Mesodermal cell (in vitro differentiated cells): ENCODE measurements around the gene RPA3.

Source experiments
- H3K27ac ChIP-seq: 2 replicates; pipeline ENCODE4 v1.7.0; 2013; ENCODE audit warnings: mild to moderate bottlenecking, low read depth, low read length, moderate library complexity; ENCODE audit not compliant: severe bottlenecking
- H3K36me3 ChIP-seq: 2 replicates; pipeline ENCODE4 v1.7.1; 2013; ENCODE audit warnings: mild to moderate bottlenecking, low read length, moderate library complexity; ENCODE audit not compliant: control insufficient read depth, insufficient read depth
- H3K4me1 ChIP-seq: one replicate; pipeline ENCODE4 v1.7.1; 2013; ENCODE audit warnings: mild to moderate bottlenecking, low read length; ENCODE audit not compliant: insufficient read depth, control insufficient read depth, poor library complexity, severe bottlenecking
- H3K4me3 ChIP-seq: 2 replicates; pipeline ENCODE4 v1.7.0; 2013; ENCODE audit warnings: low read length, control low read depth, mild to moderate bottlenecking; ENCODE audit not compliant: insufficient read depth, poor library complexity, severe bottlenecking; ENCODE audit errors: extremely low read depth
- H3K9me3 ChIP-seq: 2 replicates; pipeline ENCODE4 v1.7.1; 2013; ENCODE audit warnings: mild to moderate bottlenecking, low read length, moderate library complexity; ENCODE audit not compliant: control insufficient read depth
- WGBS, 2 experiments: methylation state at CpG; one replicate each; pipeline ENCODE4 v1.1.5; 2013; ENCODE audit warnings: missing lambda C conversion rate in 2 of 2; ENCODE audit not compliant: insufficient coverage in 2 of 2; 5-methylcytosine and 5-hydroxymethylcytosine counted together

The RPA3 gene

GRCh38 chr7:7652798-7653540, 65.4 kb downstream of the RPA3 start:
- Histone ChIP-seq H3K4me3 (no peak overlapping the region), H3K9me3 (peaks cover 3% of the 10 kb centered on the region), H3K4me1 (no peaks in the 10 kb centered on the region), H3K36me3 (no peaks in the 10 kb centered on the region), H3K27ac (no peak overlapping the region)
- WGBS, 2 experiments: no CpG with 5 or more reads among the region's 1 CpG

- H3K9me3 ChIP-seq: no peaks in the 10 kb centered on the region
- H3K36me3 ChIP-seq: no peaks in the 10 kb centered on the region
- H3K27ac ChIP-seq: no peak overlapping the region
- no peaks in the 10 kb centered on the region for H3K4me1 ChIP-seq
- WGBS, 2 experiments: 0% methylated on average over 1 of the region's 3 CpGs; no CpG with 5 or more reads in 1 of the 2 experiments
- H3K4me3 ChIP-seq: no peak overlapping the region
These were observed 66.9 kb downstream of the RPA3 start for GRCh38 chr7:7651479-7651878.

- peaks cover 3% of the 10 kb centered on the region for H3K9me3 ChIP-seq
- no peak overlapping the region for H3K27ac ChIP-seq
- H3K36me3 ChIP-seq: no peaks in the 10 kb centered on the region
- H3K4me1 ChIP-seq: no peaks in the 10 kb centered on the region
- WGBS, 2 experiments: 87 to 100% methylated on average over 1 to 2 of the region's 2 CpGs
- H3K4me3 ChIP-seq: no peak overlapping the region
These were observed 67.7 kb downstream of the RPA3 start for GRCh38 chr7:7650682-7651206.

- 67 to 94% methylated on average over 1 to 2 of the region's 6 CpGs for WGBS, 2 experiments
- peaks cover 4% of the 10 kb centered on the region for H3K9me3 ChIP-seq
- H3K4me3 ChIP-seq: no peak overlapping the region
- H3K27ac ChIP-seq: no peak overlapping the region
- no peaks in the 10 kb centered on the region for H3K4me1 ChIP-seq
- H3K36me3 ChIP-seq: no peaks in the 10 kb centered on the region
These were observed 70.8 kb downstream of the RPA3 start for GRCh38 chr7:7647495-7648036.

GRCh38 chr7:7642081-7642480, 76.3 kb downstream of the RPA3 start:
- Histone ChIP-seq H3K27ac (no peak overlapping the region), H3K4me3 (no peak overlapping the region), H3K36me3 (no peaks in the 10 kb centered on the region), H3K4me1 (no peaks in the 10 kb centered on the region), H3K9me3 (peaks cover 4% of the 10 kb centered on the region)
- no CpG with 5 or more reads among the region's 6 CpGs for WGBS, 2 experiments

- Histone ChIP-seq H3K9me3 (peaks cover 4% of the 10 kb centered on the region), H3K36me3 (no peaks in the 10 kb centered on the region), H3K27ac (peak overlapping the region; percentile 55), H3K4me1 (no peaks in the 10 kb centered on the region), H3K4me3 (peak overlapping the region; percentile 86)
- WGBS, 2 experiments: 5 to 8% methylated on average over 17 of the region's 22 CpGs
These were observed 77.2 kb downstream of the RPA3 start for GRCh38 chr7:7641129-7641663.

- H3K9me3 ChIP-seq: no peaks in the 10 kb centered on the region
- peaks cover 3% of the 10 kb centered on the region for H3K36me3 ChIP-seq
- no peaks in the 10 kb centered on the region for H3K4me1 ChIP-seq
- WGBS, 2 experiments: 0% methylated on average over 61 of the region's 68 CpGs
- H3K4me3 ChIP-seq: peak within 1 kb of the TSS; percentile 86
- H3K27ac ChIP-seq: peak within 1 kb of the TSS; percentile 68
These were observed 77.9 kb downstream of the RPA3 start, which contains the start of gene UMAD1 for GRCh38 chr7:7640221-7641128. Gene UMAD1 (plus strand): TSS chr7:7640752. CDS start chr7:7673372, 32,620 bp downstream.

GRCh38 chr7:7639847-7640220, 78.6 kb downstream of the RPA3 start:
- Histone ChIP-seq H3K36me3 (peaks cover 3% of the 10 kb centered on the region), H3K4me1 (no peaks in the 10 kb centered on the region), H3K27ac (peak overlapping the region; percentile 68), H3K9me3 (no peaks in the 10 kb centered on the region), H3K4me3 (peak overlapping the region; percentile 86)
- 2 to 3% methylated on average over 17 to 19 of the region's 19 CpGs for WGBS, 2 experiments

GRCh38 chr7:7639421-7639820, 79.0 kb downstream of the RPA3 start:
- peaks cover 3% of the 10 kb centered on the region for H3K36me3 ChIP-seq
- 0 to 33% methylated on average over 1 to 3 of the region's 5 CpGs for WGBS, 2 experiments
- no peak overlapping the region for H3K27ac ChIP-seq
- peak overlapping the region; percentile 86 for H3K4me3 ChIP-seq
- no peaks in the 10 kb centered on the region for H3K4me1 ChIP-seq
- H3K9me3 ChIP-seq: no peaks in the 10 kb centered on the region

- Histone ChIP-seq H3K27ac (no peak overlapping the region), H3K9me3 (peaks cover 4% of the 10 kb centered on the region), H3K4me1 (no peaks in the 10 kb centered on the region), H3K36me3 (peaks cover under 1% of the 10 kb centered on the region), H3K4me3 (no peak overlapping the region)
- 89 to 100% methylated on average over 1 of the region's 1 CpG for WGBS, 2 experiments
These were observed 87.6 kb downstream of the RPA3 start for GRCh38 chr7:7630626-7631329.
